Cardiac muscle cell (in vitro differentiated cells and primary cell): ENCODE data around the gene SEL1L3. TPM values are rescaled to one million over a fixed set of nuclear protein-coding genes. Genes with fewer than 3 reads are reported as not detected.

ENCODE experiments used
- DNase-seq, 2 donors: peaks; one replicate each; pipeline versions ENCODE4 v3.0.0 to v3.0.0-alpha.2; 2010 to 2017; ENCODE audit warnings: low read depth in 1 of 2, low spot score in 1 of 2
- H3K27ac ChIP-seq: fragments of 200-600 bp; sonication (generic); 2 replicates; pipeline ENCODE4 v1.5.1; 2016
- H3K27me3 ChIP-seq: fragments of 200-600 bp; sonication (generic); 2 replicates; pipeline ENCODE4 v1.6.0; 2016; ENCODE audit warnings: control low read depth
- H3K36me3 ChIP-seq: fragments of 200-600 bp; sonication (generic); 2 replicates; pipeline ENCODE4 v1.5.1; 2016; ENCODE audit warnings: control low read depth
- H3K4me1 ChIP-seq: fragments of 200-600 bp; sonication (generic); 2 replicates; pipeline ENCODE4 v1.8.1; 2017; ENCODE audit warnings: low read depth, mild to moderate bottlenecking, mixed run types
- H3K4me3 ChIP-seq: fragments of 200-600 bp; sonication (generic); 2 replicates; pipeline ENCODE4 v1.5.1; 2016; ENCODE audit warnings: mild to moderate bottlenecking
- H3K9me3 ChIP-seq: fragments of 200-600 bp; sonication (generic); 2 replicates; pipeline ENCODE4 v1.5.1; 2017; ENCODE audit warnings: low read depth, mild to moderate bottlenecking, control low read depth
- polyA plus RNA-seq: library from polyadenylated mRNA; unstranded; fragments of >200 nt; fragmentation: Nextera tagmentation; extraction: Ambion mirVana; gene quantifications from 2 replicates; pipeline ENCODE4 v1.2.1, GENCODE V29; 2016
- total RNA-seq: library from RNA; depleted of rRNA; stranded (reverse); fragments of >200 nt; gene quantifications from 2 replicates; pipeline ENCODE4 v1.2.3, GENCODE V29; 2016
- TF ChIP-seq, protein P1 (sequence below): IDR thresholded peaks from 2 replicates; pipeline ENCODE4 v1.5.1; 2012; ENCODE audit warnings: low read depth, mild to moderate bottlenecking, low read length

Gene SEL1L3
- total and polyA plus RNA-seq, 2 experiments from 2014 or later: 4.9 to 5.3 TPM

DNA sequence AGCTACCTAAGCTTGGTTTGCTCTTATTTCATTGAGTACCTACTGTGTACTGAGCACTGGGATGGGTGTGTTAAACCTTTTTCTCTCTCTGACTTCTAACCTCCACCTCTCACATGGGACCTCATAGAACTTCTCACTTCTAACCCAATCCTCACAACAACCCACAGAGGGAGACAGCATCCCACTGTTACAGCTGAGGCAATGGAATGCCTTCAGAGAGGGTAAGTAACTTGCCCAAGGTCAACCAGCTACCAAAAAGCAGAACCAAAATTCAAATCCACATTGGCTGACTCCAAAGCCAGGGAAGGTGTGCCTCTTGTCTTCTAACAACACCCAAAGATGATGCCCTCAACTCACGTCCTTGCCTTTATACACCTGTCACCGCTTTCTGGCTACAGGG lies 5.4 kb downstream of the SEL1L3 start:
- no peaks in the 10 kb centered on the region for H3K4me1 ChIP-seq
- TF ChIP-seq, protein P1, sequence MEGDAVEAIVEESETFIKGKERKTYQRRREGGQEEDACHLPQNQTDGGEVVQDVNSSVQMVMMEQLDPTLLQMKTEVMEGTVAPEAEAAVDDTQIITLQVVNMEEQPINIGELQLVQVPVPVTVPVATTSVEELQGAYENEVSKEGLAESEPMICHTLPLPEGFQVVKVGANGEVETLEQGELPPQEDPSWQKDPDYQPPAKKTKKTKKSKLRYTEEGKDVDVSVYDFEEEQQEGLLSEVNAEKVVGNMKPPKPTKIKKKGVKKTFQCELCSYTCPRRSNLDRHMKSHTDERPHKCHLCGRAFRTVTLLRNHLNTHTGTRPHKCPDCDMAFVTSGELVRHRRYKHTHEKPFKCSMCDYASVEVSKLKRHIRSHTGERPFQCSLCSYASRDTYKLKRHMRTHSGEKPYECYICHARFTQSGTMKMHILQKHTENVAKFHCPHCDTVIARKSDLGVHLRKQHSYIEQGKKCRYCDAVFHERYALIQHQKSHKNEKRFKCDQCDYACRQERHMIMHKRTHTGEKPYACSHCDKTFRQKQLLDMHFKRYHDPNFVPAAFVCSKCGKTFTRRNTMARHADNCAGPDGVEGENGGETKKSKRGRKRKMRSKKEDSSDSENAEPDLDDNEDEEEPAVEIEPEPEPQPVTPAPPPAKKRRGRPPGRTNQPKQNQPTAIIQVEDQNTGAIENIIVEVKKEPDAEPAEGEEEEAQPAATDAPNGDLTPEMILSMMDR: no peak
- no peak overlapping the region for H3K4me3 ChIP-seq
- peak in 1 of 2 donors; percentile 15 for DNase-seq
- H3K27me3 ChIP-seq: peaks cover 32% of the 10 kb centered on the region
- no peak overlapping the region for H3K27ac ChIP-seq
- no peaks in the 10 kb centered on the region for H3K9me3 ChIP-seq
- H3K36me3 ChIP-seq: no peaks in the 10 kb centered on the region

DNA sequence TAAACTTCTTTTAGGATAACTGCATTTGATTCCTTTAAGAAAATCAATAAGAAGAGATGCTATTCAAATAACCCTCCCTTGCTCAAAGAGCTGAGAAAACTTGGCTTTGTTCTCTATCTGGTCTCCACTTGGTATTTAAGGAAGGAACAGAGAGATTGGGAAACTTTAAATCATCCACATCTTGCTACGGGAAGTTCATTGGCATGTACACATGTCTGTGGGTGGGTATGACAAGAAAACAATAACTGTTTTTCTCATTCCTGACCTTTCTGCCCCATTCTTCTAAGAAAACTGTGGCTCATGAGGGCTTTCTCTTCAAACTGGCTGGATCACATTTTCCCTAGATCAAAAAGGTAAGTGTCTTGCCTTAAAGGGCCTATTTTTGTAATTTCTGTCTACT lies 6.0 kb downstream of the SEL1L3 start:
- no peak overlapping the region for H3K4me3 ChIP-seq
- H3K9me3 ChIP-seq: no peaks in the 10 kb centered on the region
- H3K36me3 ChIP-seq: no peaks in the 10 kb centered on the region
- TF ChIP-seq, protein P1: no peak
- peaks cover 28% of the 10 kb centered on the region for H3K27me3 ChIP-seq
- DNase-seq: peak in 1 of 2 donors; percentile 75
- no peaks in the 10 kb centered on the region for H3K4me1 ChIP-seq
- no peak overlapping the region for H3K27ac ChIP-seq

DNA sequence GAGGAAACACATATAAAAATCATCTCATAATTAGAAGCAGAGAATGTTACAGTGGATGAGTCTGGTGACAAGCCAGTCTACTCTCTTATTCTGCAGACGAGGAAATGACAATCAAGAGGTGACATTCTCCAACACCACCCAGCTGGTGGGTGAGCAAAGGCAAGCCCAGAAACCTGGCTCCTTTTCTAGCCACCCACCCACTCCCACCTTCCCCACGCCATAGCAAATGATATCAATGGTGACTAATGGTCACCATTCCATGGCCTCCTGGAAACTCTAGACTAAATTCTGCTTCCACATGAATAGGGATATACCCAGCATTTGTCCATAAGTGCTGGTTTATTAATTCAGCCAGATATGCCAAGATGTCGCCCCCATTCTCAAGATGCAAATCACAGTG lies 10.7 kb downstream of the SEL1L3 start:
- peaks cover 8% of the 10 kb centered on the region for H3K4me1 ChIP-seq
- no peaks in the 10 kb centered on the region for H3K27me3 ChIP-seq
- H3K36me3 ChIP-seq: no peaks in the 10 kb centered on the region
- no peak overlapping the region for H3K4me3 ChIP-seq
- no peak overlapping the region for H3K27ac ChIP-seq
- TF ChIP-seq, protein P1: no peak
- no peak for DNase-seq
- no peaks in the 10 kb centered on the region for H3K9me3 ChIP-seq

DNA sequence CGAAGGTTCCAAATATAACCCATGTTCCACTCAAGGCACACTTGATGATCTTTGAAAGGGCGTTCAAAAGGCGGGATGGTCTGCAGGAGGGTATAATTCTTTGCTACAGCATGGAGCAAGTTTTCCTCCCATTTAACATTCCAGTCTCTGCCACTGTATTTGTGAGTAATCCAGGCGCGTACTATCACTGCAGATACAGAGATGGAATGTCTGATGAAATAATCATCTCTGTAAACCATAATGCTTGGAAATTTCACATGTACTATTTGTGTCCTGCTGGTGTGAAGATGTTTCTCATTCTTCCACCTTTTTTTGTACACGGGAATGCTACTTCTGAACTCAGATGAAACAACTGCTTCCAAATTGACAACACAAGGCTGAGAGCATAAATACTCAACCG lies 15.5 kb downstream of the SEL1L3 start:
- Histone ChIP-seq H3K27ac (no peak overlapping the region), H3K4me3 (no peak overlapping the region), H3K9me3 (no peaks in the 10 kb centered on the region), H3K4me1 (peaks cover 10% of the 10 kb centered on the region), H3K27me3 (no peaks in the 10 kb centered on the region), H3K36me3 (no peaks in the 10 kb centered on the region)
- TF ChIP-seq, protein P1: no peak
- DNase-seq: peak in 1 of 2 donors; percentile 28

DNA sequence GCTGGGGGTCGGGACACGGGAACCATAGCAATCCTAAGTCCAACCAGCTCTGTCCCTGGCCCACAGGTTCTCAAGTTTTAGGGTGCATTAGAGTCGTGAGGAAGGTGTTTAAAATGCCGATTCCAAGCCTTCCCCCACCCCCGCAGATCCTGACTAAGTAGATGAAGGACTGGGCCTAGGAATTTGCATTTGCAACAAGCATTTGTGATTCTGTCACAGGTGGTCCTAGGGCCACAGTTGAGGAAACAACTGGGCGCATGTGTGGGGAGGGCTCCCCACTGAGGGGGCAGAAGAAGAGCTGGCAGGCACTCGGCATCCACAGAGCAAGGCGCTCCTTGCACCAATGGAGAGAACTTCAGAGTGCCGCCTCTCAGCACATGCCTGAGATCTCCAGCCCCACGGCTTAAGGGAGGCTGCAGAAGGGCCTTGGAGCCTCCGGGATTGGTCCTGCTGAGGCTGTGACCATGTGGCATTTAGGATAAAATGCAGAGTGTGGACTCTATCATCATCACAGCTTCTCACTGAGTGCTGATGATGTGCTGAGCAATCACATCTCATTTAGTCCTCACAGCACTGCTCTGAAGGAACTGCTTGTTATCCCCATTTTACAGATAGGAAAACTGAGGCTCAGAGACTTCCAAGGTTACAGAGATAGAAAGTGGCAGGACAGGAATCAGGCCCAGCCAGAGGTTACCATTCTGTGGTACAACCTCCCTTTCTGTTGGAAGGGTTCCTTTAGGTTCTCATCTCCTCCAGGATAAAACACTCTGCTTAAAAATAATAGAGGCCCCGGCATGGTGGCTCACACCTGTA lies 16.7 kb downstream of the SEL1L3 start:
- no peak for DNase-seq

More for the DNA sequence above, 16.7 kb downstream of the SEL1L3 start:
- TF ChIP-seq, protein P1: no peak
- no peaks in the 10 kb centered on the region for H3K27me3 ChIP-seq
- H3K36me3 ChIP-seq: no peaks in the 10 kb centered on the region
- H3K4me3 ChIP-seq: no peak overlapping the region
- H3K4me1 ChIP-seq: peaks cover 10% of the 10 kb centered on the region
- no peak overlapping the region for H3K27ac ChIP-seq
- no peaks in the 10 kb centered on the region for H3K9me3 ChIP-seq
